Vagina (tissue), 2 donors: ENCODE results near the gene GBF1.

Experiments
- CTCF ChIP-seq, 3 experiments: fragments of 450-650 bp in 2 of 3; fragments of 200-600 bp in 1 of 3; sonication (generic) in 1 of 3; IDR thresholded peaks; one replicate each; pipeline ENCODE4 v1.5.1; 2017 to 2019; ENCODE audit warnings: antibody characterized with exemption in 3 of 3, mild to moderate bottlenecking in 2 of 3, moderate library complexity in 2 of 3
- POLR2A ChIP-seq, 2 donors: fragments of 450-650 bp; IDR thresholded peaks; one replicate each; pipeline ENCODE4 v1.6.1; 2017; ENCODE audit warnings: antibody characterized with exemption in 2 of 2, mild to moderate bottlenecking in 2 of 2, moderate library complexity in 2 of 2
- POLR2AphosphoS5 ChIP-seq, 2 donors: sonication (generic); formaldehyde crosslinking; IDR thresholded peaks; one replicate each; pipeline ENCODE4 v1.9.0; 2017; ENCODE audit warnings: antibody characterized with exemption in 2 of 2, mild to moderate bottlenecking in 2 of 2, low read depth in 1 of 2; ENCODE audit not compliant: insufficient read depth in 1 of 2

DNA sequence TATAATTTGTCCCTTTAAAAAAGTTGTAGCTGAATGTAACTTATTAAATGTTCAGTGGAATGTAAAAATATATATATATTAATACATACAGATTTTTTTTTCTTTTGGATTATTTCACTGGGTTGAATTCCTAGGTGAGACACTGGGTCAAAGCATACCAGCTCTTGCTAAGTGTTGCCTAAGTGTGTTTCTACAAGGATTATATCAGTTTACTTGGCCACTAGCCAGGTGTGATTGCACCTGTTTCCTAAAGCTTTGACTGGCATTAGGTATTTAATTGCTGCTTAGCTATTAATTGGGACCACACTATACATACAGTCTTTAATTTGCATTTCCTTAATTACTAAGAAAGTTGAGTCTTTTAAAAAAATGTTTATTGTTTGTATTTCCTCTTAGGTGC is 24.7 kb upstream of the GBF1 start:
- TF ChIP-seq CTCF (IDR thresholded peaks at IDR 0.05): no peak
- TF ChIP-seq POLR2AphosphoS5 (IDR thresholded peaks at IDR 0.05; ENCODE audit: insufficient read depth in 1 of 2, low read depth in 1 of 2): no peak
- TF ChIP-seq POLR2A (IDR thresholded peaks at IDR 0.05): no peak
